ENCODE results near the gene PRDM16. TPM values are rescaled to one million over a fixed set of nuclear protein-coding genes. Genes with fewer than 3 reads are reported as not detected.

PRDM16 gene
- total and polyA plus RNA-seq, 2 of the 8 experiments (the other 6 are each of a cell fraction or from before 2014, with no cell fraction given): 0.39 to 0.43 TPM

- Histone ChIP-seq H3K4me3 (ENCODE audit: extremely low read depth in 1 of 4, insufficient read depth in 2 of 4, low read depth in 3 of 4, low read length in 4 of 4) (no peak overlapping the region), H4K5ac (ENCODE audit: insufficient read length, low read depth, low read length) (no peak overlapping the region), H3K79me1 (ENCODE audit: low read depth, low read length) (no peaks in the 10 kb centered on the region), H3K23me2 (ENCODE audit: low read depth, low read length) (peaks cover 3% of the 10 kb centered on the region; the same call in 1 of the 2 replicates), H4K91ac (replicated peaks; ENCODE audit: insufficient read length, low read length) (no peak overlapping the region), H3K23ac (ENCODE audit: insufficient read length) (no peak overlapping the region), H2BK120ac (replicated peaks; ENCODE audit: low read depth, low read length) (no peak overlapping the region), H2BK15ac (ENCODE audit: low read length) (no peak overlapping the region), H3K14ac (ENCODE audit: insufficient read length) (no peak overlapping the region), H3K27me3 (replicated peaks in 1 of 4; ENCODE audit: control insufficient read depth in 3 of 4, extremely low read depth in 1 of 4, insufficient read depth in 3 of 4, low read length in 3 of 4) (no peaks in the 10 kb centered on the region; a peak in 1 of 7 replicates), H3K79me2 (ENCODE audit: control insufficient read depth in 1 of 2, insufficient read depth in 2 of 2, low read length in 2 of 2) (no peaks in the 10 kb centered on the region), H3K18ac (ENCODE audit: extremely low read depth, low read length) (no peak overlapping the region), H3K9me3 (ENCODE audit: insufficient read depth in 2 of 2, low read depth in 1 of 2, low read length in 1 of 2) (0 out of 4 replicates have a peak, but pooled peaks cover 0 to 3% of the 10 kb centered on the region in 2 experiments), H2BK20ac (ENCODE audit: low read length) (no peak overlapping the region), H2BK5ac (ENCODE audit: low read depth, low read length) (no peak overlapping the region), H2BK12ac (ENCODE audit: low read depth, low read length) (no peak overlapping the region), H2AFZ (ENCODE audit: low read length) (no peak overlapping the region), H4K8ac (ENCODE audit: extremely low read depth, insufficient read depth, low read length) (no peak overlapping the region), H3K4me1 (replicated peaks in 1 of 4; ENCODE audit: control insufficient read depth in 3 of 4, insufficient read depth in 4 of 4, low read length in 3 of 4) (peaks cover 0 to 6% (median 0%) of the 10 kb centered on the region in 4 experiments; a peak in 2 of 7 replicates), H3K27ac (ENCODE audit: low read depth, low read length) (no peak overlapping the region), H3K9ac (replicated peaks in 1 of 4; ENCODE audit: extremely low read depth in 1 of 4, low read depth in 3 of 4, low read length in 3 of 4) (no peak overlapping the region), H3K4me2 (ENCODE audit: insufficient read depth in 1 of 2, low read depth in 2 of 2, low read length in 2 of 2) (no peak overlapping the region), H3K56ac (replicated peaks; ENCODE audit: insufficient read length, low read depth, low read length) (no peak overlapping the region), H3K36me3 (ENCODE audit: control insufficient read depth in 2 of 4, insufficient read depth in 4 of 4, low read length in 3 of 4) (no peaks in the 10 kb centered on the region), H3K4ac (replicated peaks; ENCODE audit: insufficient read length, low read depth, low read length) (no peak overlapping the region), H2AK5ac (ENCODE audit: low read depth, low read length) (no peak overlapping the region), H4K20me1 (replicated peaks in 1 of 2; ENCODE audit: control insufficient read depth in 1 of 2, insufficient read depth in 2 of 2, low read length in 2 of 2) (peaks cover 0 to 2% of the 10 kb centered on the region in 2 experiments)
- no peak for TF ChIP-seq CHD2 (IDR thresholded peaks at IDR 0.05; ENCODE audit: low read length)
- ChIA-PET POLR2A (ENCODE audit: partially characterized antibody) (no interaction called here), CTCF (ENCODE audit: partially characterized antibody) (no interaction called here)
- WGBS, 2 experiments (ENCODE audit: extremely low coverage in 1 of 2, insufficient coverage in 1 of 2, insufficient read length in 1 of 2, insufficient replicate concordance in 2 of 2, low coverage in 1 of 2, low lambda C conversion rate in 2 of 2, missing lambda C conversion rate in 1 of 2): 86% methylated on average over 11 of the region's 11 CpGs; no CpG with 5 or more reads in 1 of the 2 experiments
- DNase-seq (ENCODE audit: low read depth in 1 of 2, low spot score in 2 of 2) (no peak), FAIRE-seq (no peak)
Observed at GRCh38 chr1:3261969-3262579, 193.1 kb downstream of the PRDM16 start.

All from H1 (cell line).